RKO (cell line): ENCODE data around the gene MGMT.

Experiments used
- DNase-seq: peaks from one replicate; pipeline ENCODE4 v3.0.0-alpha.2; 2016; ENCODE audit warnings: low spot score

MGMT gene

GRCh38 chr10:129690248-129691070, 223.4 kb downstream of the MGMT start:
- no peak for DNase-seq

GRCh38 chr10:129692695-129693094, 225.7 kb downstream of the MGMT start:
- no peak for DNase-seq

GRCh38 chr10:129693382-129693781, 226.3 kb downstream of the MGMT start:
- DNase-seq: no peak

GRCh38 chr10:129694184-129694583, 227.1 kb downstream of the MGMT start:
- DNase-seq: no peak

- no peak for DNase-seq
Observed at GRCh38 chr10:129694691-129695243, 227.7 kb downstream of the MGMT start.

- DNase-seq: no peak
Observed at GRCh38 chr10:129695671-129696070, 228.6 kb downstream of the MGMT start.

GRCh38 chr10:129696636-129697035, 229.6 kb downstream of the MGMT start:
- DNase-seq: no peak

- DNase-seq: no peak
Observed at GRCh38 chr10:129697463-129698247, 230.6 kb downstream of the MGMT start.

- no peak for DNase-seq
Observed at GRCh38 chr10:129699722-129700340, 232.8 kb downstream of the MGMT start.

- no peak for DNase-seq
Observed at GRCh38 chr10:129702605-129703004, 235.6 kb downstream of the MGMT start.

GRCh38 chr10:129703287-129704137, 236.5 kb downstream of the MGMT start:
- no peak for DNase-seq

GRCh38 chr10:129704225-129704624, 237.2 kb downstream of the MGMT start:
- DNase-seq: no peak

- DNase-seq: no peak
Observed at GRCh38 chr10:129704786-129705525, 237.9 kb downstream of the MGMT start.

- no peak for DNase-seq
Observed at GRCh38 chr10:129705676-129706075, 238.6 kb downstream of the MGMT start.

- DNase-seq: no peak
Observed at GRCh38 chr10:129706081-129706480, 239.0 kb downstream of the MGMT start.

- no peak for DNase-seq
Observed at GRCh38 chr10:129706523-129706922, 239.5 kb downstream of the MGMT start.

- DNase-seq: no peak
Observed at GRCh38 chr10:129707406-129708388, 240.7 kb downstream of the MGMT start.

- no peak for DNase-seq
Observed at GRCh38 chr10:129709101-129709500, 242.1 kb downstream of the MGMT start.

- DNase-seq: no peak
Observed at GRCh38 chr10:129709627-129710509, 242.8 kb downstream of the MGMT start.
